ENCODE results near the gene LEFTY1. TPM values are rescaled to one million over a fixed set of nuclear protein-coding genes. Genes with fewer than 3 reads are reported as not detected.

Gene LEFTY1
- total RNA-seq, 1 donor from 2014 or later: 0.35 TPM

GRCh38 chr1:225875044-225875815 lies 13.7 kb downstream of the LEFTY1 start:
- peaks cover 37% of the 10 kb centered on the region for H3K4me1 ChIP-seq
- peak overlapping the region; percentile 51 for H3K27ac ChIP-seq
- H3K27me3 ChIP-seq: no peaks in the 10 kb centered on the region
- peaks cover 61% of the 10 kb centered on the region for H3K36me3 ChIP-seq
- DNase-seq: peak; percentile 85
- H3K4me3 ChIP-seq: no peak overlapping the region
- no peak for TF ChIP-seq CTCF (IDR thresholded peaks at IDR 0.05)
- intact Hi-C loops (cut with DNase I): no loop called here
- ATAC-seq: peak; percentile 77
- no peaks in the 10 kb centered on the region for H3K9me3 ChIP-seq

- intact Hi-C loops (cut with DNase I): no loop called here
- Histone ChIP-seq H3K27me3 (no peaks in the 10 kb centered on the region), H3K36me3 (peaks cover 69% of the 10 kb centered on the region), H3K4me1 (peaks cover 29% of the 10 kb centered on the region), H3K9me3 (no peaks in the 10 kb centered on the region), H3K4me3 (no peak overlapping the region), H3K27ac (peak overlapping the region; percentile 51)
- DNase-seq (no peak), ATAC-seq (no peak)
- no peak for TF ChIP-seq CTCF (IDR thresholded peaks at IDR 0.05)
These were observed 14.5 kb downstream of the LEFTY1 start for GRCh38 chr1:225874431-225874830.

GRCh38 chr1:225873281-225873850 lies 15.6 kb downstream of the LEFTY1 start:
- no peaks in the 10 kb centered on the region for H3K9me3 ChIP-seq
- no peak for TF ChIP-seq CTCF (IDR thresholded peaks at IDR 0.05)
- no peaks in the 10 kb centered on the region for H3K27me3 ChIP-seq
- H3K4me1 ChIP-seq: peaks cover 20% of the 10 kb centered on the region
- DNase-seq (no peak), ATAC-seq (no peak)
- no peak overlapping the region for H3K27ac ChIP-seq
- H3K4me3 ChIP-seq: no peak overlapping the region
- peaks cover 80% of the 10 kb centered on the region for H3K36me3 ChIP-seq
- intact Hi-C loops (cut with DNase I): no loop called here

GRCh38 chr1:225872075-225872430 lies 16.9 kb downstream of the LEFTY1 start:
- Histone ChIP-seq H3K36me3 (peaks cover 88% of the 10 kb centered on the region), H3K27me3 (no peaks in the 10 kb centered on the region), H3K27ac (no peak overlapping the region), H3K4me3 (no peak overlapping the region), H3K4me1 (peaks cover 8% of the 10 kb centered on the region), H3K9me3 (no peaks in the 10 kb centered on the region)
- ATAC-seq: no peak
- no peak for TF ChIP-seq CTCF (IDR thresholded peaks at IDR 0.05)
- intact Hi-C loops (cut with DNase I): no loop called here
- no peak for DNase-seq

GRCh38 chr1:225871359-225872074 lies 17.4 kb downstream of the LEFTY1 start:
- DNase-seq: no peak
- Histone ChIP-seq H3K36me3 (peaks cover 88% of the 10 kb centered on the region), H3K4me1 (peaks cover 7% of the 10 kb centered on the region), H3K27ac (no peak overlapping the region), H3K27me3 (no peaks in the 10 kb centered on the region), H3K9me3 (no peaks in the 10 kb centered on the region), H3K4me3 (no peak overlapping the region)
- intact Hi-C loops (cut with DNase I): no loop called here
- no peak for ATAC-seq
- no peak for TF ChIP-seq CTCF (IDR thresholded peaks at IDR 0.05)
